ENCODE measurements around the gene DSCAML1.

DSCAML1 gene

GRCh38 chr11:117518455-117518854 is 278.6 kb downstream of the DSCAML1 start:
- no peaks in the 10 kb centered on the region for H3K9me3 ChIP-seq (ENCODE audit: control extremely low read depth in 1 of 5, control insufficient read depth in 4 of 5, insufficient read depth in 2 of 5, low read depth in 1 of 5, low read length in 4 of 5)
- no peak overlapping the region for H3K27ac ChIP-seq (ENCODE audit: insufficient read depth in 1 of 2, low read depth in 1 of 2, low read length in 2 of 2, poor library complexity in 1 of 2, severe bottlenecking in 2 of 2)
- H3K4me3 ChIP-seq (ENCODE audit: control insufficient read depth in 1 of 7, extremely low read depth in 1 of 7, insufficient read depth in 4 of 7, low read depth in 2 of 7, low read length in 6 of 7), result no peak overlapping the region
- POLR2A ChIA-PET, result no interaction called here
- 98% methylated on average over 30 of the region's 30 CpGs for WGBS (ENCODE audit: insufficient coverage)
- no peaks in the 10 kb centered on the region for H3K4me1 ChIP-seq (ENCODE audit: control extremely low read depth in 1 of 4, control insufficient read depth in 4 of 4, insufficient read depth in 4 of 4, low read length in 3 of 4)
- no peaks in the 10 kb centered on the region for H3K36me3 ChIP-seq (ENCODE audit: control insufficient read depth in 4 of 4, insufficient read depth in 4 of 4, low read length in 3 of 4)
- no peak for DNase-seq
- no peaks in the 10 kb centered on the region for H3K27me3 ChIP-seq (replicated peaks in 2 of 5; ENCODE audit: control insufficient read depth in 4 of 5, insufficient read depth in 5 of 5, low read length in 4 of 5)
- CTCF ChIA-PET, result no interaction called here

GRCh38 chr11:117517097-117517496 is 279.9 kb downstream of the DSCAML1 start:
- POLR2A ChIA-PET, result no interaction called here
- no peak overlapping the region for H3K27ac ChIP-seq (ENCODE audit: insufficient read depth in 1 of 2, low read depth in 1 of 2, low read length in 2 of 2, poor library complexity in 1 of 2, severe bottlenecking in 2 of 2)
- H3K9me3 ChIP-seq (ENCODE audit: control extremely low read depth in 1 of 5, control insufficient read depth in 4 of 5, insufficient read depth in 2 of 5, low read depth in 1 of 5, low read length in 4 of 5), result no peaks in the 10 kb centered on the region
- 96% methylated on average over 3 of the region's 4 CpGs for WGBS (ENCODE audit: insufficient coverage)
- peaks cover 0 to 4% (median 0%) of the 10 kb centered on the region in 4 experiments for H3K4me1 ChIP-seq (ENCODE audit: control extremely low read depth in 1 of 4, control insufficient read depth in 4 of 4, insufficient read depth in 4 of 4, low read length in 3 of 4)
- H3K4me3 ChIP-seq (ENCODE audit: control insufficient read depth in 1 of 7, extremely low read depth in 1 of 7, insufficient read depth in 4 of 7, low read depth in 2 of 7, low read length in 6 of 7), result no peak overlapping the region
- no peaks in the 10 kb centered on the region for H3K27me3 ChIP-seq (replicated peaks in 2 of 5; ENCODE audit: control insufficient read depth in 4 of 5, insufficient read depth in 5 of 5, low read length in 4 of 5)
- no peaks in the 10 kb centered on the region for H3K36me3 ChIP-seq (ENCODE audit: control insufficient read depth in 4 of 4, insufficient read depth in 4 of 4, low read length in 3 of 4)
- DNase-seq, result no peak
- CTCF ChIA-PET, result no interaction called here

GRCh38 chr11:117515892-117516787 is 280.9 kb downstream of the DSCAML1 start:
- Histone ChIP-seq H3K4me1 (ENCODE audit: control extremely low read depth in 1 of 4, control insufficient read depth in 4 of 4, insufficient read depth in 4 of 4, low read length in 3 of 4) (peaks cover 0 to 8% (median 0%) of the 10 kb centered on the region in 4 experiments), H3K27ac (ENCODE audit: insufficient read depth in 1 of 2, low read depth in 1 of 2, low read length in 2 of 2, poor library complexity in 1 of 2, severe bottlenecking in 2 of 2) (no peak overlapping the region), H3K4me3 (ENCODE audit: control insufficient read depth in 1 of 7, extremely low read depth in 1 of 7, insufficient read depth in 4 of 7, low read depth in 2 of 7, low read length in 6 of 7) (no peak overlapping the region), H3K27me3 (replicated peaks in 2 of 5; ENCODE audit: control insufficient read depth in 4 of 5, insufficient read depth in 5 of 5, low read length in 4 of 5) (no peaks in the 10 kb centered on the region), H3K9me3 (ENCODE audit: control extremely low read depth in 1 of 5, control insufficient read depth in 4 of 5, insufficient read depth in 2 of 5, low read depth in 1 of 5, low read length in 4 of 5) (no peaks in the 10 kb centered on the region), H3K36me3 (ENCODE audit: control insufficient read depth in 4 of 4, insufficient read depth in 4 of 4, low read length in 3 of 4) (no peaks in the 10 kb centered on the region)
- 98% methylated on average over 17 of the region's 21 CpGs for WGBS (ENCODE audit: insufficient coverage)
- CTCF ChIA-PET, result interaction anchor here (0.9 kb wide), 1 partner anchor 89 kb away, joined by 3 read pairs; no protein-coding TSS in a partner anchor
- POLR2A ChIA-PET, result interaction anchor here (0.8 kb wide), 1 partner anchor 12 kb away, joined by 4 read pairs; no protein-coding TSS in a partner anchor
- DNase-seq, result no peak

- WGBS (ENCODE audit: insufficient coverage), result 97% methylated on average over 4 of the region's 4 CpGs
- POLR2A ChIA-PET, result no interaction called here
- CTCF ChIA-PET, result interaction anchor here (1.1 to 2.0 kb wide), 3 partner anchors 12 to 145 kb away, joined by 3 to 6 read pairs (median 3); no protein-coding TSS in a partner anchor
These were observed 282.8 kb downstream of the DSCAML1 start for GRCh38 chr11:117514256-117514655.

GRCh38 chr11:117513666-117514065 is 283.4 kb downstream of the DSCAML1 start:
- H3K4me3 ChIP-seq (ENCODE audit: control insufficient read depth in 1 of 7, extremely low read depth in 1 of 7, insufficient read depth in 4 of 7, low read depth in 2 of 7, low read length in 6 of 7), result no peak overlapping the region
- H3K27ac ChIP-seq (ENCODE audit: insufficient read depth in 1 of 2, low read depth in 1 of 2, low read length in 2 of 2, poor library complexity in 1 of 2, severe bottlenecking in 2 of 2), result no peak overlapping the region
- H3K27me3 ChIP-seq (replicated peaks in 2 of 5; ENCODE audit: control insufficient read depth in 4 of 5, insufficient read depth in 5 of 5, low read length in 4 of 5), result no peaks in the 10 kb centered on the region
- H3K9me3 ChIP-seq (ENCODE audit: control extremely low read depth in 1 of 5, control insufficient read depth in 4 of 5, insufficient read depth in 2 of 5, low read depth in 1 of 5, low read length in 4 of 5), result no peaks in the 10 kb centered on the region
- POLR2A ChIA-PET, result no interaction called here
- H3K4me1 ChIP-seq (ENCODE audit: control extremely low read depth in 1 of 4, control insufficient read depth in 4 of 4, insufficient read depth in 4 of 4, low read length in 3 of 4), result peaks cover 0 to 14% (median 0%) of the 10 kb centered on the region in 4 experiments
- CTCF ChIA-PET, result interaction anchor here (1.2 to 2.0 kb wide), 2 partner anchors 11 to 145 kb away, joined by 3 to 6 read pairs; no protein-coding TSS in a partner anchor
- no peaks in the 10 kb centered on the region for H3K36me3 ChIP-seq (ENCODE audit: control insufficient read depth in 4 of 4, insufficient read depth in 4 of 4, low read length in 3 of 4)
- no peak for DNase-seq
- 100% methylated on average over 2 of the region's 5 CpGs for WGBS (ENCODE audit: insufficient coverage)

More at GRCh38 chr11:117514256-117514655, 282.8 kb downstream of the DSCAML1 start:
- Histone ChIP-seq H3K9me3 (ENCODE audit: control extremely low read depth in 1 of 5, control insufficient read depth in 4 of 5, insufficient read depth in 2 of 5, low read depth in 1 of 5, low read length in 4 of 5) (no peaks in the 10 kb centered on the region), H3K27me3 (replicated peaks in 2 of 5; ENCODE audit: control insufficient read depth in 4 of 5, insufficient read depth in 5 of 5, low read length in 4 of 5) (no peaks in the 10 kb centered on the region), H3K4me3 (ENCODE audit: control insufficient read depth in 1 of 7, extremely low read depth in 1 of 7, insufficient read depth in 4 of 7, low read depth in 2 of 7, low read length in 6 of 7) (no peak overlapping the region), H3K27ac (ENCODE audit: insufficient read depth in 1 of 2, low read depth in 1 of 2, low read length in 2 of 2, poor library complexity in 1 of 2, severe bottlenecking in 2 of 2) (no peak overlapping the region), H3K36me3 (ENCODE audit: control insufficient read depth in 4 of 4, insufficient read depth in 4 of 4, low read length in 3 of 4) (no peaks in the 10 kb centered on the region), H3K4me1 (ENCODE audit: control extremely low read depth in 1 of 4, control insufficient read depth in 4 of 4, insufficient read depth in 4 of 4, low read length in 3 of 4) (peaks cover 0 to 14% (median 0%) of the 10 kb centered on the region in 4 experiments)
- no peak for DNase-seq

GRCh38 chr11:117511931-117512539 is 285.0 kb downstream of the DSCAML1 start:
- H3K4me3 ChIP-seq (ENCODE audit: control insufficient read depth in 1 of 7, extremely low read depth in 1 of 7, insufficient read depth in 4 of 7, low read depth in 2 of 7, low read length in 6 of 7), result no peak overlapping the region
- H3K9me3 ChIP-seq (ENCODE audit: control extremely low read depth in 1 of 5, control insufficient read depth in 4 of 5, insufficient read depth in 2 of 5, low read depth in 1 of 5, low read length in 4 of 5), result no peaks in the 10 kb centered on the region
- H3K27ac ChIP-seq (ENCODE audit: insufficient read depth in 1 of 2, low read depth in 1 of 2, low read length in 2 of 2, poor library complexity in 1 of 2, severe bottlenecking in 2 of 2), result no peak overlapping the region
- H3K4me1 ChIP-seq (ENCODE audit: control extremely low read depth in 1 of 4, control insufficient read depth in 4 of 4, insufficient read depth in 4 of 4, low read length in 3 of 4), result peaks cover 0 to 14% (median 0%) of the 10 kb centered on the region in 4 experiments
- no peaks in the 10 kb centered on the region for H3K36me3 ChIP-seq (ENCODE audit: control insufficient read depth in 4 of 4, insufficient read depth in 4 of 4, low read length in 3 of 4)
- no peak for DNase-seq
- ChIA-PET POLR2A (no interaction called here), CTCF (interaction anchor here (2.0 kb wide), 1 partner anchor 9 kb away, joined by 6 read pairs; no protein-coding TSS in a partner anchor)
- 90% methylated on average over 8 of the region's 14 CpGs for WGBS (ENCODE audit: insufficient coverage)
- no peaks in the 10 kb centered on the region for H3K27me3 ChIP-seq (replicated peaks in 2 of 5; ENCODE audit: control insufficient read depth in 4 of 5, insufficient read depth in 5 of 5, low read length in 4 of 5)

- no peak for DNase-seq
- Histone ChIP-seq H3K4me3 (ENCODE audit: control insufficient read depth in 1 of 7, extremely low read depth in 1 of 7, insufficient read depth in 4 of 7, low read depth in 2 of 7, low read length in 6 of 7) (no peak overlapping the region), H3K4me1 (ENCODE audit: control extremely low read depth in 1 of 4, control insufficient read depth in 4 of 4, insufficient read depth in 4 of 4, low read length in 3 of 4) (peaks cover 0 to 14% (median 0%) of the 10 kb centered on the region in 4 experiments), H3K27ac (ENCODE audit: insufficient read depth in 1 of 2, low read depth in 1 of 2, low read length in 2 of 2, poor library complexity in 1 of 2, severe bottlenecking in 2 of 2) (no peak overlapping the region), H3K27me3 (replicated peaks in 2 of 5; ENCODE audit: control insufficient read depth in 4 of 5, insufficient read depth in 5 of 5, low read length in 4 of 5) (no peaks in the 10 kb centered on the region), H3K9me3 (ENCODE audit: control extremely low read depth in 1 of 5, control insufficient read depth in 4 of 5, insufficient read depth in 2 of 5, low read depth in 1 of 5, low read length in 4 of 5) (no peaks in the 10 kb centered on the region), H3K36me3 (ENCODE audit: control insufficient read depth in 4 of 4, insufficient read depth in 4 of 4, low read length in 3 of 4) (no peaks in the 10 kb centered on the region)
- ChIA-PET CTCF (no interaction called here), POLR2A (no interaction called here)
- WGBS (ENCODE audit: insufficient coverage), result 94% methylated on average over 6 of the region's 8 CpGs
These were observed 285.5 kb downstream of the DSCAML1 start for GRCh38 chr11:117511483-117511930.

Measured in common myeloid progenitor, CD34-positive (primary cell).